HG03060 (cell line): Measurements from ENCODE around the gene LIN9.

ENCODE experiments used
- ATAC-seq: cut with Tn5 transposase; IDR thresholded peaks from one replicate; pipeline ENCODE4 v1.9.1; 2021; ENCODE audit warnings: low read depth, moderate number of reproducible peaks; ENCODE audit not compliant: unreplicated experiment

LIN9 gene

DNA sequence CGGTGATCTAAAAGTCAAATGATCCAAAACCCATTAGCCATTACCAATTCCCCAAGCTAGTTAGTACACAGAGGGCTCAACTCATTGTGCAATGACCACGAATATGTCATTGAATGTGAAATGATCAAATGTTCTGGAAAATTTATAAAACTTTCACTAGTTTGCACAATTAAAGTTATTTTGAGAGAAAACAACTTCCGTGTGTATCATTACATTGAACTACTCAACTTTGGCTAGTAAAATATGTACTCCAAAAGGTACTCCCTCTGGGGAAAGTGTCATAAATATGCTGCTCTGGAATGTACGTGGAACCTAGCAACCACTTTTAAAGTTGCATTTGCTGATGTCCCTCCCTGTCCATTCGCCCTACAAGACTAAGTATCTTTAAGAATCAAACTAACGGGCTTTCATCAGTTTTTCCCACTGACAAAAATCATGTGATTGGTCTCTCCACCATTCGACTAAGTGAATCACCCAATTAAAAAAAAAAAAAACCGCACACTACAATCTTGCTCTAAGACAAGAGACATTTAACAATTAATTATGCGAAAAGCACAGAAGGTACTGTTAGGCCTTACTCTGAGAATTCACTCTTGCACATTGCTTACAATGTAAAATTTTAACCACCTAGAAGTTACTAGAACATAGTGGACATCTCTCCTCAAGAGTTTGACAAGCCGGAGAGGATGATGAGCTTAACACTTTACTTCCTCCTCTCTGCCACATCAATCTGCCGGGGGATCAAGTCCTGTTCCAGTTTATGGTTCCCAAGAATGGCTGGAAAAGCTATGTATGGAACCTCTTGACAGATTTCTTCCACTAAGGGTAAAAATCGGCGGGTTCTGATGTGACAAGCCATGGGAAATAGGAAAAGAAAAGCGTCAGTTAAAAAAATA is 123.6 kb downstream of the LIN9 start:
- no peak for ATAC-seq

DNA sequence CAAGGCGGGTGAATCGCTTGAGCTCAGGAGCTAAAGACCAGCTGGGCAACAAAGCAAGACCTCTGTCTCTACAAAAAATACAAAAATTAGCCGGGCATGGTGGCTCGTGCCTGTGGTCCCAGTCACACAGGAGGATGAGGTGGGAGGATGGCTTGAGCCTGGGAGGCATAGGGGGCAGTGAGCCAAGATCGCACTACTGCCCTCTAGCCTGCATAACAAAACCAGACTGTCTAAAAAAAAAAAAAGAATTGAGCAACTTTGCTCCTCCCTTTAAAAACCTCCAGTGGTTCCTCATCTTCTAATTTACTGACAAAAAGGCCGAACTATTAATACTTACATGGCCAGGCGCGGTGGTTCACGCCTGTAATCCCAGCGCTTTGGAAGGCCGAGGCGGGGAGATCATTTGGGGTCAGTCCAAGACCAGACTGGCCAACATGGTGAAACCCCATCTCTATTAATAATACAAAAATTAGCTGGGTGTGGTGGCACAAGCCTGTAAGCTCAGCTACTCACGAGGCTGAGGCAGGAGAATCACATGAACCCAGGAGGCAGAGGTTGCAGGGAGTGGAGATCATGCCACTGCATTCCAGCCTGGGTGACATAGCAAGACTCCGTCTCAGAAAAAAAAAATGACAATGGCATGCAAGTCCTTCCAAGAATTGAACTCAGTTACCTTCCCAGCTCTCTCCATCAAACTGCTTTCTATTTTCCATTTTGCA is 126.8 kb downstream of the LIN9 start:
- ATAC-seq = no peak
